SK-N-MC (cell line): ENCODE data around the gene STPG3.

Experiments used
- EZH2 ChIP-seq: fragments of 200-600 bp; sonication (generic); IDR thresholded peaks from one replicate; pipeline ENCODE4 v1.6.1; 2017; ENCODE audit warnings: antibody characterized with exemption
- POLR2AphosphoS5 ChIP-seq: IDR thresholded peaks from 2 replicates; pipeline ENCODE4 v1.6.1; 2012; ENCODE audit warnings: mild to moderate bottlenecking, low read depth, low read length, borderline replicate concordance

GRCh38 chr9:137254624-137255447 lies 3.8 kb downstream of the STPG3 start, which contains the start of gene NELFB:
- TF ChIP-seq EZH2 (no peak), POLR2AphosphoS5 (peak; percentile 94)
